Body of pancreas (tissue), 4 donors: ENCODE data around the gene FRRS1. TPM values are rescaled to one million over a fixed set of nuclear protein-coding genes. Genes with fewer than 3 reads are reported as not detected.

Experiments
- ATAC-seq: fragments of 150-250 bp; one replicate; pipeline ENCODE4 v1.9.1; 2016
- DNase-seq, 4 donors: peaks; one replicate each; pipeline ENCODE4 v3.0.0-alpha.2; 2019
- H3K27ac ChIP-seq, 4 donors: fragments of 200-600 bp; sonication (generic); 1 replicate in 3 of 4; 2 replicates in 1 of 4; pipeline versions ENCODE4 v1.5.1 to v1.6.1; 2016 to 2019; ENCODE audit warnings: mild to moderate bottlenecking in 1 of 4, mixed read lengths in 1 of 4, moderate library complexity in 1 of 4
- H3K27me3 ChIP-seq, 2 donors: fragments of 200-600 bp; sonication (generic); one replicate each; pipeline ENCODE4 v1.6.0; 2016; ENCODE audit warnings: mild to moderate bottlenecking in 1 of 2
- H3K36me3 ChIP-seq, 2 donors: fragments of 200-600 bp; sonication (generic); replicated peaks in 1 of 2; 2 replicates each; pipeline ENCODE4 v1.5.1; 2016; ENCODE audit warnings: low read depth in 2 of 2; ENCODE audit not compliant: insufficient read depth in 1 of 2
- H3K4me1 ChIP-seq: fragments of 200-600 bp; sonication (generic); one replicate; pipeline ENCODE4 v1.6.0; 2016
- H3K4me3 ChIP-seq, 2 donors: fragments of 200-600 bp; sonication (generic); 1 replicate in 1 of 2; 2 replicates in 1 of 2; pipeline ENCODE4 v1.5.1; 2016 to 2019
- H3K9me3 ChIP-seq, 3 donors: fragments of 200-600 bp; sonication (generic); 1 replicate in 2 of 3; 2 replicates in 1 of 3; pipeline ENCODE4 v1.5.1; 2016
- POLR2A ChIP-seq, 3 donors: fragments of 450-650 bp; IDR thresholded peaks; one replicate each; pipeline ENCODE4 v1.6.1; 2016; ENCODE audit warnings: antibody characterized with exemption in 3 of 3, mild to moderate bottlenecking in 2 of 3
- WGBS, 2 donors: methylation state at CpG; one replicate each; pipeline ENCODE4 v1.1.5; 2017; 5-methylcytosine and 5-hydroxymethylcytosine counted together
- intact Hi-C: fragments of 100-400 bp; cut with DNase I; formaldehyde crosslinking; loops from one replicate; pipeline ENCODE4 v1.15.1; 2023
- total RNA-seq, 2 donors: library from RNA; depleted of rRNA; stranded (reverse); fragments of >200 nt; gene quantifications; one replicate each; pipeline ENCODE4 v1.1.0, GENCODE V29; 2016
- TF ChIP-seq, protein P1 (sequence below), 7 experiments: fragments of 450-650 bp in 4 of 7; fragments of 200-600 bp in 3 of 7; sonication (generic) in 3 of 7; IDR thresholded peaks; one replicate each; pipeline ENCODE4 v1.5.1; 2016 to 2019; ENCODE audit warnings: antibody characterized with exemption in 7 of 7

FRRS1 gene
- total RNA-seq, 2 donors from 2014 or later = 2.0 to 2.3 TPM

DNA sequence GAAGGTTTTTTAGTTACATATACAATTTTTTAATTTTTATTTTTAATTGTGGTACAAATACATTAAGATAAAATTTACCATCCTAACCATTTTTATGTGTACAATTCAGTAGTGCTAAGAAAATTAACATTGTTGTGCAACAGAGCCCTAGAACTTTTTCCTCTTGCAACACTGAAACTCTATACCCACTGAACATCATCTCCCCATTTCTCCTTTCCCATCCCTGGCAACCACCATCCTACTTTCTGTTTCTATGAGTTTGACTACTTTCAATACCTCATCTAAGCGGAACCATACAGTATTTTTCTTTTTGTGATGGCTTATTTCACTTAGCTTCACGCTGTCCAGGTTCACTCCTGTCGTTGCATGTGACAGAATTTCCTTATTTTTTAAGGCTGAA, 66.4 kb downstream of the FRRS1 start:
- Histone ChIP-seq H3K27me3 (no peaks in the 10 kb centered on the region), H3K4me3 (no peak overlapping the region), H3K36me3 (no peaks in the 10 kb centered on the region), H3K27ac (no peak overlapping the region), H3K9me3 (no peaks in the 10 kb centered on the region), H3K4me1 (no peaks in the 10 kb centered on the region)
- TF ChIP-seq POLR2A (IDR thresholded peaks at IDR 0.05) = no peak
- TF ChIP-seq, protein P1, sequence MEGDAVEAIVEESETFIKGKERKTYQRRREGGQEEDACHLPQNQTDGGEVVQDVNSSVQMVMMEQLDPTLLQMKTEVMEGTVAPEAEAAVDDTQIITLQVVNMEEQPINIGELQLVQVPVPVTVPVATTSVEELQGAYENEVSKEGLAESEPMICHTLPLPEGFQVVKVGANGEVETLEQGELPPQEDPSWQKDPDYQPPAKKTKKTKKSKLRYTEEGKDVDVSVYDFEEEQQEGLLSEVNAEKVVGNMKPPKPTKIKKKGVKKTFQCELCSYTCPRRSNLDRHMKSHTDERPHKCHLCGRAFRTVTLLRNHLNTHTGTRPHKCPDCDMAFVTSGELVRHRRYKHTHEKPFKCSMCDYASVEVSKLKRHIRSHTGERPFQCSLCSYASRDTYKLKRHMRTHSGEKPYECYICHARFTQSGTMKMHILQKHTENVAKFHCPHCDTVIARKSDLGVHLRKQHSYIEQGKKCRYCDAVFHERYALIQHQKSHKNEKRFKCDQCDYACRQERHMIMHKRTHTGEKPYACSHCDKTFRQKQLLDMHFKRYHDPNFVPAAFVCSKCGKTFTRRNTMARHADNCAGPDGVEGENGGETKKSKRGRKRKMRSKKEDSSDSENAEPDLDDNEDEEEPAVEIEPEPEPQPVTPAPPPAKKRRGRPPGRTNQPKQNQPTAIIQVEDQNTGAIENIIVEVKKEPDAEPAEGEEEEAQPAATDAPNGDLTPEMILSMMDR (IDR thresholded peaks at IDR 0.05) = no peak
- ATAC-seq (no peak), DNase-seq (no peak)
- WGBS, 2 donors = 76 to 84% methylated on average over 3 of the region's 3 CpGs
- intact Hi-C loops = loop anchor here (10.0 kb wide), 1 partner anchor 525 kb away; no protein-coding TSS in a partner anchor

DNA sequence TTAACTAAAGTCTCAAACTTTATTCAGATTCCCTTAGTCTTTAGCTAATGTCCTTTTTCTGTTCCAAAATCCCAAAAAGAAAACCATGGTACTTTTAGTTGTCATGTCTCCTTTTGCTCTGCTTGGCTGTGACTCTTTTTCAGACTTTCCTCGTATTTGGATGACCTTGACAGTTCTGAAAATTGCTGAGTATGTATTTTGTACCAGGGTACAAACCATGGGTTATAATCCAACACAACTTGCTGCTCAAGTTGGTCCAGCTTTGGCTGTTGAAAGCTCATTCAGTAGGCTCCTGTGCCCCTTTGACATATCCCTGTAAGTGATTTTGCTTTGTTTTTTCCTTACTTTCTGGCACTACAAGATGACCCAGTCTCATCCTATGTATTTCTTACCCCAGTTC, 68.9 kb downstream of the FRRS1 start:
- intact Hi-C loops = no loop called here
- DNase-seq = no peak
- no peaks in the 10 kb centered on the region for H3K27me3 ChIP-seq
- ATAC-seq = no peak
- H3K27ac ChIP-seq = no peak overlapping the region
- 15 to 18% methylated on average over 1 of the region's 1 CpG for WGBS, 2 donors
- TF ChIP-seq, protein P1 (IDR thresholded peaks at IDR 0.05) = no peak
- no peak for TF ChIP-seq POLR2A (IDR thresholded peaks at IDR 0.05)
- no peaks in the 10 kb centered on the region for H3K4me1 ChIP-seq
- no peaks in the 10 kb centered on the region for H3K9me3 ChIP-seq
- no peaks in the 10 kb centered on the region for H3K36me3 ChIP-seq
- H3K4me3 ChIP-seq = no peak overlapping the region

DNA sequence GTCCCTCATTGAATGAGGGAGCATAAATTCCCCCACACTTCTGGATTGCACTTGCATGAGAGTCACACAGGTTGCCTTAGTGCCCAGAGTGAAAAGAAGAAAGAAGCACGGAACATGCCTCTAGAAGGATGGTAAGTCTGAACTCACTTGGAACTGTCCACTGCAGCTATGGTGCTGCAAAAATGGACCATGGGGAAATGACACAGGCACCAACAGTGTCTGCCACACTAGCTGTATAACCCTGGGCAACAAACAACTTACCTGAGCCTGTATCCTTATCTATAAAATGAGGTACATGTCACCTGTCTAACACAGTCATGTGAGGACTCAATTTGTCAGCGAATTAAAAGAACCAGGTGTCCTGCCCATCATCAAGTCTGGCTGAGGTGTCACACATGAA, 69.8 kb downstream of the FRRS1 start:
- ATAC-seq = no peak

DNA sequence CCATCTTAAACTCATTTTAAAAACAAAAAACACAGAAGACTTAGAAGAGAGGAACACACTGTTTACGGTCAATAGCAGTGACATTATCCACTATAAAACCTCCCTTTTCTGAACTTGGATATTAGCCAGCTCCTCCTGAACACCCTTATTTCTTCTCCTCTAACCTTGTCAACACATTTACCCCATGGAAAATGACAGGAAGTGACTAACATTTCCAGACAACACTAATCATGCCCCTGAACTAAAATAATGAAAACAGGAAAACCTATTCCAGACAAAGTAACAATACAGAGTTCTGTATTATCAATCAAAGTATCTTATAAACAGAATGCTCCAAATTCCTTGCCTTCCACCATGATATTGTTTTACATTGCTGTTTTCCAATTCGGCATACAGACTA, 75.3 kb downstream of the FRRS1 start:
- Histone ChIP-seq H3K4me1 (no peaks in the 10 kb centered on the region), H3K9me3 (no peaks in the 10 kb centered on the region), H3K4me3 (no peak overlapping the region), H3K27ac (no peak overlapping the region), H3K27me3 (no peaks in the 10 kb centered on the region), H3K36me3 (peaks cover 0 to 1% of the 10 kb centered on the region in 2 donors)
- ATAC-seq = no peak
- intact Hi-C loops = no loop called here
- WGBS, 2 donors = 75 to 82% methylated on average over 2 of the region's 2 CpGs
- TF ChIP-seq, protein P1 (IDR thresholded peaks at IDR 0.05) = no peak
- TF ChIP-seq POLR2A (IDR thresholded peaks at IDR 0.05) = no peak
- DNase-seq = no peak

More for the DNA sequence above, 69.8 kb downstream of the FRRS1 start:
- Histone ChIP-seq H3K36me3 (peaks cover 0 to 1% of the 10 kb centered on the region in 2 donors), H3K4me1 (no peaks in the 10 kb centered on the region), H3K4me3 (no peak overlapping the region), H3K27me3 (no peaks in the 10 kb centered on the region), H3K27ac (no peak overlapping the region), H3K9me3 (no peaks in the 10 kb centered on the region)
- no peak for DNase-seq
- TF ChIP-seq, protein P1 (IDR thresholded peaks at IDR 0.05) = no peak
- no peak for TF ChIP-seq POLR2A (IDR thresholded peaks at IDR 0.05)
- intact Hi-C loops = no loop called here
- 83 to 88% methylated on average over 2 of the region's 2 CpGs for WGBS, 2 donors

DNA sequence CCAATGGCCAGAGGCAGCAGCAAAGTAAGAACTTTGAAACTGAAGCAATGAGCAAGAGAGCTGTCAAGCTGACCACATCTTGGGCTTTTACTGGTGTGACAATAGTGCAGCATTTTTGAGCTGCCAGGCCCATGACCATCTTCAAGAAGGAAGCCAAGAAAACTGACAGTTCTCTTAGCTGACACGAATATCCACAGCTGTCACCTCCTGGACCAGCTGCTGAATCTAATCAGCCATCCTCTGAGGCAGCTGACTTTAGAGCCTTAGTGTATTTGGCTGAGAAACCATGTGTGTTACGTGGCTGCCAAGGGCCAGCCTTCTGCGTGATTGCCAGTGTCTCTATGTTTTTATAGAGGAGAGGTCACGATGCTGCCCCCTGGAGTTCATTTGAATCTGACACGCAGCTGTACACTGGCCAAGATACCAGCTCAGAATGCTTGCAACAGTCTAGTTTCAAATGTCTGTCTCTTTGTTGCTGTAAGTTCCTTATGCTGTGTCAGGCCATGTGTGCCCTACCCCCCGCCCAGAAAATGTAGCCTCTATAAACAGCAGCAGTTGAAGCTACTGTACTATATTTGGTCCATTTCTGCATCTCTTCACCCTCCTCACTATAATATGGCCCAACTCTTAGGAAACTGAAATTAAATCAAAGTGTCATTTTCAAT, 80.8 kb downstream of the FRRS1 start:
- TF ChIP-seq, protein P1 (IDR thresholded peaks at IDR 0.05) = peak; percentile 37 to 56 (median 53)
- no peak for TF ChIP-seq POLR2A (IDR thresholded peaks at IDR 0.05)
- Histone ChIP-seq H3K27ac (no peak overlapping the region), H3K4me1 (peaks cover 8% of the 10 kb centered on the region), H3K27me3 (no peaks in the 10 kb centered on the region), H3K9me3 (no peaks in the 10 kb centered on the region), H3K4me3 (no peak overlapping the region), H3K36me3 (no peaks in the 10 kb centered on the region)
- peak; percentile 71 to 81 (median 78) for DNase-seq
- intact Hi-C loops = no loop called here
- 9 to 10% methylated on average over 5 to 6 of the region's 6 CpGs for WGBS, 2 donors
- peak; percentile 93 for ATAC-seq
